ENCODE data around the gene RAB20. TPM values are rescaled to one million over a fixed set of nuclear protein-coding genes. Genes with fewer than 3 reads are reported as not detected.

The RAB20 gene
- total and polyA plus RNA-seq, 9 donors, result 14.5 to 32.6 (median 22.0) TPM

GRCh38 chr13:110552767-110553166 lies 8.8 kb downstream of the RAB20 start:
- Histone ChIP-seq H3K36me3 (no peaks in the 10 kb centered on the region), H3K9me3 (no peaks in the 10 kb centered on the region), H3K27ac (no peak overlapping the region), H3K27me3 (no peaks in the 10 kb centered on the region), H3K4me1 (ENCODE audit: insufficient read depth) (peaks cover 7% of the 10 kb centered on the region), H3K4me3 (no peak overlapping the region)
- 96 to 98% (median 97%) methylated on average over 9 of the region's 9 CpGs for WGBS, 3 donors
- intact Hi-C loops (cut with DNase I), result no loop called here
- no peak for TF ChIP-seq POLR2A (IDR thresholded peaks at IDR 0.05)
- TF ChIP-seq CTCF (IDR thresholded peaks at IDR 0.05), result no peak
- TF ChIP-seq EP300 (IDR thresholded peaks at IDR 0.05), result no peak
- no peak for DNase-seq

- Histone ChIP-seq H3K4me1 (ENCODE audit: insufficient read depth) (peaks cover 13% of the 10 kb centered on the region), H3K9me3 (no peaks in the 10 kb centered on the region), H3K36me3 (no peaks in the 10 kb centered on the region), H3K27me3 (no peaks in the 10 kb centered on the region), H3K4me3 (no peak overlapping the region), H3K27ac (peak overlapping the region in 1 of 2 donors; percentile 60)
- DNase-seq, result no peak
- WGBS, 3 donors, result 32 to 56% (median 47%) methylated on average over 11 of the region's 11 CpGs
- TF ChIP-seq CTCF (IDR thresholded peaks at IDR 0.05) (no peak), EP300 (IDR thresholded peaks at IDR 0.05) (no peak), POLR2A (IDR thresholded peaks at IDR 0.05) (no peak)
- intact Hi-C loops (cut with DNase I), result no loop called here
Measured at GRCh38 chr13:110551284-110551683, 10.2 kb downstream of the RAB20 start.

GRCh38 chr13:110549795-110550160 lies 11.7 kb downstream of the RAB20 start:
- DNase-seq, result no peak
- TF ChIP-seq CTCF (IDR thresholded peaks at IDR 0.05), result no peak
- TF ChIP-seq POLR2A (IDR thresholded peaks at IDR 0.05), result no peak
- TF ChIP-seq EP300 (IDR thresholded peaks at IDR 0.05), result no peak
- Histone ChIP-seq H3K36me3 (no peaks in the 10 kb centered on the region), H3K4me3 (no peak overlapping the region), H3K27ac (no peak overlapping the region), H3K4me1 (ENCODE audit: insufficient read depth) (peaks cover 14% of the 10 kb centered on the region), H3K9me3 (no peaks in the 10 kb centered on the region), H3K27me3 (no peaks in the 10 kb centered on the region)
- 97 to 98% (median 97%) methylated on average over 11 of the region's 11 CpGs for WGBS, 3 donors
- intact Hi-C loops (cut with DNase I), result no loop called here

GRCh38 chr13:110548891-110549794 lies 12.4 kb downstream of the RAB20 start:
- DNase-seq, result no peak
- TF ChIP-seq EP300 (IDR thresholded peaks at IDR 0.05), result no peak
- Histone ChIP-seq H3K9me3 (no peaks in the 10 kb centered on the region), H3K4me1 (ENCODE audit: insufficient read depth) (peaks cover 14% of the 10 kb centered on the region), H3K27ac (no peak overlapping the region), H3K36me3 (no peaks in the 10 kb centered on the region), H3K4me3 (no peak overlapping the region), H3K27me3 (no peaks in the 10 kb centered on the region)
- WGBS, 3 donors, result 73 to 86% (median 74%) methylated on average over 7 of the region's 7 CpGs
- intact Hi-C loops (cut with DNase I), result no loop called here

GRCh38 chr13:110546926-110547325 lies 14.6 kb downstream of the RAB20 start:
- peak; percentile 94 to 98 (median 96) for DNase-seq
- Histone ChIP-seq H3K36me3 (no peaks in the 10 kb centered on the region), H3K27ac (peak overlapping the region in 1 of 2 donors; percentile 53), H3K4me3 (no peak overlapping the region), H3K4me1 (ENCODE audit: insufficient read depth) (peaks cover 18% of the 10 kb centered on the region), H3K9me3 (no peaks in the 10 kb centered on the region), H3K27me3 (no peaks in the 10 kb centered on the region)
- intact Hi-C loops (cut with DNase I), result no loop called here
- whole genome bisulfite sequencing, 3 donors, result 5 to 35% (median 7%) methylated on average over 14 of the region's 14 CpGs
- TF ChIP-seq CTCF (IDR thresholded peaks at IDR 0.05) (no peak), EP300 (IDR thresholded peaks at IDR 0.05) (no peak), POLR2A (IDR thresholded peaks at IDR 0.05) (no peak)
